GM21367 (cell line): Measurements from ENCODE around the gene LGMN.
"Not testable (repeated sequence)": the region's sequence is repeated elsewhere in the genome, so short reads cannot be mapped to it uniquely, and the experiment has no call there.

Experiments used
- ATAC-seq: cut with Tn5 transposase; IDR thresholded peaks from one replicate; pipeline ENCODE4 v1.9.1; 2021; ENCODE audit not compliant: unreplicated experiment

Gene LGMN

DNA sequence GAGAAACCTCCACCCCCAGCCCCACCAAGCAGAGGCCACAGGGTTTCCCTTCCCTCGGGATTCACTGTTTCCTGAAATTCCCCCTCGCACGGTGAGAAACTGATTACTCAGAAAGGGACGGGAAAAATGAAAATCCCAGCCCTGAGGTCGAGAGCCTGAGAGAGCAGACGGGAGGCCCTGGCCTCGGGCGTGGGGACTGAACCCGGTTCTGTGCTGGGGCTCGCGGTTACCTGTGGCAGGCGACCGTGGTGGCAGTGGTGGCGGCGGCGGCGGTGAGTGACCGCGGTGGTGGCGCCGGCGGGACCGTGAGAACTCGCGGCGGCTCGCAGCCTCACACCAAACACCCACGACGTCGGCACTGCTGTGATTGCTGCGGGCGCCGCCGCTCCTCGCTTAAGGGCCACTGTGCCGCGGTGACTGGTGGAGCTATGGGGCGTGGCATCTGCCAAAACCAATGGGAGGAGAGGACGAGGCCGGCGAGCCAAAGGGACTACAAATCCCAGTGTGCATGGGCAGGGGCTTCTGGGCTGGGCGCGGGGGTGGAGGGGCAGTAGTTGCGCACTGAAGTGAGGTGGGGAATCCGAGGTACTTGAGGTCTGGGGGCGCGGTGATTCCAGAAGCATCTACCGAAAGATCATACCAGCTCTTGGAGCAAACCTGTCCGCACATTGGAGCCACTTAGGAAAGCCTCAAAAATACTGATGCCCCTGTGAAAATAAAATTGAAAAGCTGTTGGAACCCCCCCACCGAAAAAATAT is at the start of gene LGMN:
Gene LGMN, minus strand, starts transcription at position 369 of the 758 bp plus-strand sequence. CDS start 15,841 bp downstream, outside the sequence.
- peak; percentile 84 for ATAC-seq

- ATAC-seq: no peak
Observed at GRCh38 chr14:92794961-92795360, 46.5 kb upstream of the LGMN start.

DNA sequence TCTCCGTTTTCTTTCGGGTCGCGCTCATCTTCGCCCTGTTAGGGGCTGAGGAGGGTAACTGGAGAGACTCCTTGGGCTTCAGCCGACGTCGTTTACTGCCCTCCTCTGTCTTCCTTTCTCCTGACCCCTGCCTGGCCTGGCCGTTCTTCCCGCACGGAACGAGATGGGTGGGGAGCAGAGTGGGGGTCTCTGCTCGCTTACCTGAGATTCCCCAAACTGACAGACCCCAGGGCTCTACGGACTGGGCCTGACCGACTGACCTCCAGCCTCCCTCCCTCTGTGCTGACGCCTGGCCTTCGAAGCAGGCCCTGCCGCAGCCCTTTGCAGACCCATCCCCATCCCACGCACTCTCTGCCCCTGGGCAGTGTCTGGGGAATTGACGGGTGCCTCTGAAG is 46.1 kb upstream of the LGMN start:
- ATAC-seq: no peak

DNA sequence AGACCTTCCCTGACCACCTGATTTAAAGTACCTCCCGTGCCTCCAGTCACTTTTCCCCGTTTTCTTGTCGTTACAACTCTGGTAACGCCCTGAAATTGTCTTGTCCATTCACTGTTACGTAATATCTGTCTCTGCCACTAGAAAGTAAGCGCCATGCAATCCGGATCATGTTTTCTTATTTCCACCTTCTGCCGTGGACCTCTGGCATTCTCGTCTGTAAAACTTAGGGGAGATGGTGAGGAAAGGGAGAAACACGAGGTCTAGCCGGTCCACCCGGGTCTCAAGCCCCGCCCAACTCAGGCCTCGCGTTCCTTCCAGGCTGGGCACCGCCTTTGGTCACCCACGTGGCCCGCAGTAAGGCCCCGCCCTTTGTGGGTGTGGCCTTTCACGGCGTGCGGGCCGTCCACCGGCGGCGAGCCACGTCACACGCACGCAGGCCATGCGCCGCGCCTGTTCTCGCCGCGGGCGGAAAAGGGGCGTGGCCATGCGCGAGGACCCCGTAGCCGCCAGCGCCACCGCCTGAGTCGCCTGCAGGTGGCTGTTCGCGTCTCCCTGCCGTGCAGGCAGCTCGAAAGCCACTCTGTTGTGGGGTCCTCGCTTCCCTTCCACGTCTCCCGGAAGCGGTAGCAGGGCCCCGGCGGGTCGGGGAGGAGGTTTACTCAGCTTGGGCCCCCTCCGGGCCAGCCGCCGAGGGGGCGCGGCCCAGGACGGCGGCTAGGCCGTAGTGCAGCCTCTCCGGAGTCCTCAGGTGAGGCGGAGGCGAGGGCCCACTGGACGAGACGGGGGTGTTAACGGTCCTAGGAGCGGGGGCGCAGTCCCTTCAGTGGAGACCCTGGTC is 45.5 kb upstream of the LGMN start, which contains the start of gene GOLGA5:
Gene GOLGA5, plus strand, starts transcription at position 597 of the 838 bp plus-strand sequence. CDS start 3,133 bp downstream, outside the sequence.
- ATAC-seq: peak; percentile 90

DNA sequence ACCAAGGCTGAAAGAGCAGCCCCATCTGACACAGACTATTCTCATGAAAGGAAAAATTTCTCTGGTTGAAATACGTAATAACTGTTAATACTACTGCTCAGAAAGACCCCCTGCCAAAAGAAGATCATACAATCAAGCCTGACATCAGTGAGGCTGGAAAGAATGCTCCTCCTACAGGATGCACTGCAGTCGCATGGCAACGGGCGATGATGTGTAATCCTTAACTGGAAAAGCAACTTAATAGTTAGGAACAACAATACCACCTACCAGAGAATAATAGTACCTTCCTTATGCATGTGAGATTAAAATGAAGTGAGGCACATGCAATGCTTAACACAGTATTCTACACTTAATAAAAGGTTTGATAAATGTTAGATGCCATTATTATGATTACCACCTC is 44.5 kb upstream of the LGMN start:
- ATAC-seq: no peak

DNA sequence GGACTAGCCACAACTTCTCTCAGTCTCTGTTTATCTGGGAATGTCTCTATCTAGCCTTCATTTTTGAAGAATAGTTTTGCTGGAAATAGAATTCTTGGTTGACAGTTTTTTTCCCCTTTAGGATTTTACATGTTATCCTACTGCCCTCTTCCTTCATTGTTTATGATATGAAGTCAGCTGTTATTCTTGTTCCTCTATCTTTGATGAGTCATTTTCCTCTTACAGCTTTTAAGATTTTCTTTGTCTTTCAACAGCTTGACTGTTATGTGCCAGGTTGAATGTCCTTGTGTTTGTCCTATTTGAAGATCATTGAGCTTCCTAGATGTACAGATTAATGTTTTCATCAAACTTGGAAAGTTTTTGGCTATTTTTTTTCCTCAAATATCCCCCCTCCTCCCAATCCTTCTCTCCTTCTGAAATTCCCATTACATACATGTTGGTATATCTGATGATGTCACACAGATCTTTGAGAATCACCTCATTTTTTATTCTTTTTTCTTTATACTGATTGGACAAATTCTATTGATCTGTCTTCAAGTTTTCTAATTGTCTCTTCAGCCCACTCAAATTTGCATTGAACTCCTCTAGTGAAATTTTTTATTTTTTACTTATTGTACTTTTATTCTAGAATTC is 41.1 kb upstream of the LGMN start:
- no peak for ATAC-seq

- no peak for ATAC-seq
Observed at GRCh38 chr14:92787554-92787953, 39.1 kb upstream of the LGMN start.

DNA sequence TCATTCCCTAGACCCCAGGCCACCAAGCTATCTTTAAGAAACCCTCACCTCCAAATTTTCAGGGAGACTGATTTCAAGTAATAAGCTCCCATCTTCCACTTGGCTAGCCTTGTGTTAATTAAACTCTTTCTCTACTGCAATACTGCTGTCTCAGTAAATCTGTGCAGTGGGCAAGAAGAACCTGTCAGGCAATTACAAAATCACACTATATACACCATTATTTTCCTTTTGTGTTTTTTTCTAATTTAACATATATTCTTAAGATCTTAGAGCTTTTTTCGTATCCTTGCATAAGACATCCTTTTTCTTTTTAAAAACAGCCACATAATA is 38.0 kb upstream of the LGMN start:
- ATAC-seq: no peak

DNA sequence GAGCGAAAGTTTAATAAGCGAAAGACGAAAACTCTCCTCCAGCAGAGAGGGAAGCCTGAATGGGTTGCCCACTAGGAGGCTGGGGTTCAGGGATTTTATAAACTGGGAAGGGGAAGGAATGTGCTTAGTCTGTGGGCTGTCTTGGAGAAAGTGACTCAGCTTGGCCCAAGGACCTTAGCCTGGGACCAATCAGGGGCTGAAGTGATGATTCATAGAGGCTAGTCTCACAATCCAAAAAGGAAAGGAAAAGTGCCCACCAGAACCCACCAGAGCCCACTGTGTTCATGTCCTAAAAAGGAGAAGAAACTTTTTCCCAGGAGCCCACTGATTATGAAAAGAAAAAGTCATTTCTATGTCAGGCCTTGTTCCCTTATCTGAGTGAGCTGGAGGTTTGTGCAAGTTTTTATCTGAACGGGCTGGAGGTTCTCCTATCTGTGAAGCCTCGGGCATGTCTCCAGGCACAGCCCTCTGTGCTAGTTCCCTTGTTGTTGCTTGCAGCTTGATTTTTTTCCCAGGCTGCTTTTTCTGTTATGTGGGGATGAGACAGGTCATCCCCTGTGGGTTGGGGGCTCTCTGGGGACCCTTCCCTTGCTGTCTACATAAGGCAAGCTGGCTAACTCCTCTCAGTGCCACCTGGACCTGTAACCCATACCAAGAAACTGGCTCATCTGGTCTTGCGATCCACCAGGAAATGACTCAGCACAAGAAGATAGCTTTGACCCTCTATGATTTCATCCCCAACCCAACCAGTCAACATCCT is 37.4 kb upstream of the LGMN start:
- no peak for ATAC-seq

DNA sequence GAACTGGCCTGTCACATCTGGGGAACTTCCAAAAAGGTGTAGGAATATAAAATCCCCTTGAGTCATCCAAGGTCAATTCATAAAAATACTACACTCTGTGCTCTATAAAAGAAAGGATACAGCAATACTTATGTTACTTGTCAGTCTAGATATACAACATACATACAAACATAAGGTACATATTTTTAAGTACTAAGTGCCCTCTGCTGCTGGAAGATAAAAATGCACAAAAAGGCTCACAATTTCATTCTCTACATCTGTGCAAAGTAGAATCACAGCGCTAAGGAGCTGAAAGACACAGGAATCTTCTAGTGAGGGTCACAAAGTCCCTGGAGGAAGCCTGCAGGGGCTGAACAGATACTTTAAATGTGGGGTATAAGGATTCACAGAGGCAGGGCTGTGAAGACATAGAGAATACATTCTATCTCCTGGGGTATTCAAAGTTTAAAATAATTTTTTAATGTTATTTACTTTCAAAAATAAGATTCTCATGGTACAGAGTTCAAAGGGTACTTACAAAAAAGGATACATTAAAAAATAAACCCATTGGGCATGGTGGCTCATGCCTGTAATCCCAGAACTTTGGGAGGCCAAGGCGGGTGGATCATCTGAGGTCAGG is 35.5 kb upstream of the LGMN start:
- ATAC-seq: no peak

- no peak for ATAC-seq
Observed at GRCh38 chr14:92781350-92781749, 32.9 kb upstream of the LGMN start.

DNA sequence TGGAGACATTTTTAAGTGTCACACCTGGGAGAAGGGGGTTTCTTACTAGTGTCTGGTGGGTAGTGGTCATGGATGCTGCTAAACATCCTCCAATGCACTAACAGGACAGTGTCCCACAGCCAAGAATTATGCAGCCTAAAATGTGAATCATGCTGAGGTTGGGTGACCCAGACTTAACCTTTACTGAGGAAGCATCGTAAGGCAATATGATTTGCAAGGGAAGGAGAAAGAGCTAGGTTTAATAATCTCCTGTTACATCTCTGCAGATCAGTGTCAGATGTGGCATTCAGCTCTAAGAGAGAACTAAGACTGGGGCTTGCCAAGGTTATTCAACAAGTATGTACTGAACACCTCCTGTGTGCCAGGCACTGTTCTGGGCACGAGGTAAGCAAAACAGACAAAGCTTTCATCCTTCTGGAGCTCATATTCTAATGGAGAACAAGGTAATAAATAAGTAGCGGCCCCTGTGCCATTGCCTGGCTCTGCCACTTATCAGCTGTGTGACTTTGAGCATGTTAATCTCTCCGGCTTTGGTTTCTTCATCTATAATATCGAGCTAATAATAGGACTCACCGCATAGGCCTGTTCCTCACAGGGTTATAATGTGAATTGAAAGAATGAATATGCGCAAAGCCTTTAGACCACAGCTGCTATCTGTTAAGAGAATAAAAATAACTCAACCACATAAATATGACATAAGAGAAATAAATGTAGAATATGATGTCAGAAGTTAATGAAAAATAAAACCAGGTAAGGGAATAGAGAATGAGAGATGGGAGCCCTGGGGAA is 32.2 kb upstream of the LGMN start:
- no peak for ATAC-seq

- not testable (repeated sequence) for ATAC-seq
Observed at GRCh38 chr14:92778868-92779565, 30.6 kb upstream of the LGMN start.

DNA sequence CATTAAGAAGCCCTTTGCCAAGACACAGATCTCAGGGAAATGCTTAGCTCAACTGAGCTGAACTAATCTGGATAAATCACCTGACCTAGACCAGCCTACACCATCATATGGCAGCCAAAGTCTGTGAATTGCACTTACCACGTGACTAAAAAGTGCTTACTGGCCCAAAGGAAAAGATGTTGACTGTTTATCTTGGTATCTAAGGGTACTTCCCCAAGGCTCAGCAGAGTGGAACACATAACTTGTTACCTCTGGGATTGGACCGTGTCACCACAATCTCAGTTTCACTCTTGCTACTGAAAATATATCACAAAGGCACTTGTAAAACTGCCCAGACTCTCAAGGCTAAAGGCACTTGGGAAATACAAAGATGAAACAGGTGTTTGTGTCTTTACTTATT is 26.9 kb upstream of the LGMN start:
- peak; percentile 83 for ATAC-seq

GRCh38 chr14:92774572-92774971 is 26.1 kb upstream of the LGMN start:
- ATAC-seq: no peak

GRCh38 chr14:92770484-92770883 is 22.1 kb upstream of the LGMN start:
- no peak for ATAC-seq

GRCh38 chr14:92768795-92769194 is 20.4 kb upstream of the LGMN start:
- no peak for ATAC-seq

GRCh38 chr14:92768236-92768635 is 19.8 kb upstream of the LGMN start:
- peak; percentile 95 for ATAC-seq
